Prostate gland (tissue), 2 donors: ENCODE measurements around the gene SMR3B. TPM values are rescaled to one million over a fixed set of nuclear protein-coding genes. Genes with fewer than 3 reads are reported as not detected.

Experiments used
- DNase-seq: peaks from one replicate; pipeline ENCODE4 v3.0.0-alpha.2; 2019; ENCODE audit warnings: low spot score
- H3K27ac ChIP-seq, 2 donors: fragments of 200-600 bp; sonication (generic); 2 replicates each; pipeline ENCODE4 v1.5.1; 2017 to 2019
- H3K27me3 ChIP-seq: fragments of 200-600 bp; sonication (generic); replicated peaks from 2 replicates; pipeline ENCODE4 v1.5.1; 2019; ENCODE audit not compliant: insufficient read depth
- H3K36me3 ChIP-seq, 2 donors: fragments of 200-600 bp; sonication (generic); 1 replicate in 1 of 2; 2 replicates in 1 of 2; pipeline versions ENCODE4 v1.5.1 to v1.8.1; 2017 to 2019
- H3K4me1 ChIP-seq: fragments of 200-600 bp; sonication (generic); replicated peaks from 2 replicates; pipeline ENCODE4 v1.5.1; 2019
- H3K4me3 ChIP-seq, 2 donors: fragments of 200-600 bp; sonication (generic); 2 replicates each; pipeline ENCODE4 v1.5.1; 2017 to 2019
- H3K9me3 ChIP-seq: fragments of 200-600 bp; sonication (generic); 2 replicates; pipeline ENCODE4 v1.5.1; 2017
- POLR2A ChIP-seq: fragments of 450-650 bp; IDR thresholded peaks from one replicate; pipeline ENCODE4 v1.6.1; 2016; ENCODE audit warnings: antibody characterized with exemption, mild to moderate bottlenecking
- POLR2AphosphoS5 ChIP-seq: sonication (generic); formaldehyde crosslinking; IDR thresholded peaks from one replicate; pipeline ENCODE4 v1.6.1; 2017; ENCODE audit warnings: antibody characterized with exemption
- WGBS: methylation state at CpG from one replicate; pipeline ENCODE4 v1.1.5; 2018; 5-methylcytosine and 5-hydroxymethylcytosine counted together
- intact Hi-C: fragments of 100-400 bp; cut with DNase I; formaldehyde crosslinking; loops from one replicate; pipeline ENCODE4 v1.14.2; 2022
- total RNA-seq, 2 donors: library from RNA; depleted of rRNA; stranded (reverse); fragments of >200 nt; gene quantifications; one replicate each; pipeline ENCODE4 v1.1.0, GENCODE V29; 2016
- TF ChIP-seq, protein P1 (sequence below), 4 experiments: fragments of 200-600 bp in 2 of 4; fragments of 450-650 bp in 2 of 4; sonication (generic) in 2 of 4; IDR thresholded peaks; 1 replicate in 3 of 4; 2 replicates in 1 of 4; pipeline ENCODE4 v1.5.1; 2016 to 2019; ENCODE audit warnings: antibody characterized with exemption in 4 of 4, mild to moderate bottlenecking in 2 of 4, moderate library complexity in 2 of 4

The SMR3B gene
- total RNA-seq: not detected

- 60% methylated on average over 5 of the region's 5 CpGs for WGBS
- intact Hi-C loops: no loop called here
- Histone ChIP-seq H3K4me3 (no peak within 1 kb of the TSS), H3K4me1 (no peaks in the 10 kb centered on the region), H3K9me3 (no peaks in the 10 kb centered on the region), H3K36me3 (no peaks in the 10 kb centered on the region), H3K27me3 (peaks cover 2% of the 10 kb centered on the region), H3K27ac (no peak within 1 kb of the TSS)
- no peak for DNase-seq
- TF ChIP-seq POLR2AphosphoS5: no peak
- TF ChIP-seq POLR2A: no peak
- TF ChIP-seq, protein P1, sequence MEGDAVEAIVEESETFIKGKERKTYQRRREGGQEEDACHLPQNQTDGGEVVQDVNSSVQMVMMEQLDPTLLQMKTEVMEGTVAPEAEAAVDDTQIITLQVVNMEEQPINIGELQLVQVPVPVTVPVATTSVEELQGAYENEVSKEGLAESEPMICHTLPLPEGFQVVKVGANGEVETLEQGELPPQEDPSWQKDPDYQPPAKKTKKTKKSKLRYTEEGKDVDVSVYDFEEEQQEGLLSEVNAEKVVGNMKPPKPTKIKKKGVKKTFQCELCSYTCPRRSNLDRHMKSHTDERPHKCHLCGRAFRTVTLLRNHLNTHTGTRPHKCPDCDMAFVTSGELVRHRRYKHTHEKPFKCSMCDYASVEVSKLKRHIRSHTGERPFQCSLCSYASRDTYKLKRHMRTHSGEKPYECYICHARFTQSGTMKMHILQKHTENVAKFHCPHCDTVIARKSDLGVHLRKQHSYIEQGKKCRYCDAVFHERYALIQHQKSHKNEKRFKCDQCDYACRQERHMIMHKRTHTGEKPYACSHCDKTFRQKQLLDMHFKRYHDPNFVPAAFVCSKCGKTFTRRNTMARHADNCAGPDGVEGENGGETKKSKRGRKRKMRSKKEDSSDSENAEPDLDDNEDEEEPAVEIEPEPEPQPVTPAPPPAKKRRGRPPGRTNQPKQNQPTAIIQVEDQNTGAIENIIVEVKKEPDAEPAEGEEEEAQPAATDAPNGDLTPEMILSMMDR (IDR thresholded peaks at IDR 0.05): no peak
These were observed at the start of gene SMR3B for GRCh38 chr4:70382691-70383181. Gene SMR3B, plus strand, starts transcription at chr4:70383131. Its CDS starts 1,380 bp downstream, at chr4:70384511.

- H3K9me3 ChIP-seq: no peaks in the 10 kb centered on the region
- no peak for DNase-seq
- intact Hi-C loops: no loop called here
- no peaks in the 10 kb centered on the region for H3K27me3 ChIP-seq
- TF ChIP-seq, protein P1 (IDR thresholded peaks at IDR 0.05): no peak
- TF ChIP-seq POLR2AphosphoS5: no peak
- TF ChIP-seq POLR2A: no peak
- H3K4me3 ChIP-seq: no peak within 1 kb of the TSS
- WGBS: 99% methylated on average over 3 of the region's 3 CpGs
- H3K27ac ChIP-seq: no peak within 1 kb of the TSS
- H3K4me1 ChIP-seq: no peaks in the 10 kb centered on the region
- H3K36me3 ChIP-seq: no peaks in the 10 kb centered on the region
These were observed 48.2 kb upstream of the SMR3B start, which contains the start of gene CABS1 for GRCh38 chr4:70334681-70335080. Gene CABS1, plus strand, starts transcription at chr4:70334981. Its CDS starts 59 bp downstream, at chr4:70335040.

GRCh38 chr4:70336043-70336442 lies 46.9 kb upstream of the SMR3B start:
- Histone ChIP-seq H3K27me3 (no peaks in the 10 kb centered on the region), H3K4me3 (no peak overlapping the region), H3K36me3 (no peaks in the 10 kb centered on the region), H3K27ac (no peak overlapping the region), H3K4me1 (no peaks in the 10 kb centered on the region), H3K9me3 (no peaks in the 10 kb centered on the region)
- TF ChIP-seq POLR2AphosphoS5 (no peak), POLR2A (no peak)
- TF ChIP-seq, protein P1 (IDR thresholded peaks at IDR 0.05): no peak
- DNase-seq: no peak
- intact Hi-C loops: no loop called here
- 89% methylated on average over 5 of the region's 5 CpGs for WGBS

- no peaks in the 10 kb centered on the region for H3K9me3 ChIP-seq
- TF ChIP-seq, protein P1 (IDR thresholded peaks at IDR 0.05): no peak
- no peak for TF ChIP-seq POLR2AphosphoS5
- TF ChIP-seq POLR2A: no peak
- WGBS: 92% methylated on average over 1 of the region's 1 CpG
- no peak overlapping the region for H3K27ac ChIP-seq
- DNase-seq: no peak
- no peaks in the 10 kb centered on the region for H3K27me3 ChIP-seq
- intact Hi-C loops: no loop called here
- H3K36me3 ChIP-seq: no peaks in the 10 kb centered on the region
- no peak overlapping the region for H3K4me3 ChIP-seq
- no peaks in the 10 kb centered on the region for H3K4me1 ChIP-seq
These were observed 45.0 kb upstream of the SMR3B start for GRCh38 chr4:70337886-70338420.

GRCh38 chr4:70356185-70356584 lies 26.7 kb upstream of the SMR3B start:
- WGBS: 36% methylated on average over 1 of the region's 1 CpG
- Histone ChIP-seq H3K27me3 (no peaks in the 10 kb centered on the region), H3K36me3 (no peaks in the 10 kb centered on the region), H3K27ac (no peak overlapping the region), H3K9me3 (no peaks in the 10 kb centered on the region), H3K4me3 (no peak overlapping the region), H3K4me1 (no peaks in the 10 kb centered on the region)
- intact Hi-C loops: no loop called here
- no peak for DNase-seq
- TF ChIP-seq POLR2AphosphoS5 (no peak), POLR2A (no peak)
- TF ChIP-seq, protein P1 (IDR thresholded peaks at IDR 0.05): no peak
